ENCODE data around the gene AQP12A. TPM values are rescaled to one million over a fixed set of nuclear protein-coding genes. Genes with fewer than 3 reads are reported as not detected.
"Not testable (repeated sequence)": the region's sequence is repeated elsewhere in the genome, so short reads cannot be mapped to it uniquely, and the experiment has no call there.

The AQP12A gene
- total RNA-seq, 1 experiment from 2014 or later: not detected

DNA sequence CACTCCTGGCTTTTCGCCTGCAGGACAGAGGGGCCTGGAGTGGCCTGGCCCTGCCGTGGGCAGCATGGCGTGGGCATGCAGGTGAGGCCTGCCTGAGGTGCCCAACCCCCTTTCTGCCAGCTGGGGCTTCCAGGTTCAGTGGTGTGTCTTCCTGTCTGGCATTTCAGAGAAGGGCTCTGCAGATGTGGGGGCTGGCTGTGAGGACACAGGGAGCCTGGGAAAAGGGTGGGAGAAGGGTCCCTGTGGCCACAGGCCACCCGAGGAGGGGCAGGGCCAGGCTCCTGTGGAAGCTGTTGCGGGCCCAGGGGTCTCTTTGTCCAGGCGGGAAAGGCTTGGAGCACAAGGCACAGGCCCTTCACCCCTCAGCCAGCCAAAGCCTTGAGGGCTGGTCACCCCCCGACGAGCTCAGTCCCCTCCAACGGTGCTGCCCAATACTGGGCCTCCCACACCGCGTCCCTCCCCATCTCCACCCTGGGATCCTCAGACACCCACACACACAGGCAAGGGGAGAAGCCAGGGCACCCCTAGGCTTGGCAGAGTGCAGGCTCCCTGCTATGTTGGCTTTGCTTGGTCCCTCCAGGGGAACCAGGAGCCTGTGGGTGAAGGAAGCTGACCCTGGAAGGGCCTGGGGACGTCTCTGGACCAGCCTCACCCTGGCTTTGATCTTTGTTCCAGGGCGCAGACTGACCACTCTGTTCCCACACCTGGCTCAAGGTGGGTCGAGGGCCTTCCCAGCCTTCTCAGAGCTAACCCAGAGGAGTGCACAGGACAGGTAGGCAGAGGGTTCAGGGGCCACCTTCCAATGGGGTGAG lies 3.7 kb upstream of the AQP12A start:
- no peak for DNase-seq (ENCODE audit: low spot score)

DNA sequence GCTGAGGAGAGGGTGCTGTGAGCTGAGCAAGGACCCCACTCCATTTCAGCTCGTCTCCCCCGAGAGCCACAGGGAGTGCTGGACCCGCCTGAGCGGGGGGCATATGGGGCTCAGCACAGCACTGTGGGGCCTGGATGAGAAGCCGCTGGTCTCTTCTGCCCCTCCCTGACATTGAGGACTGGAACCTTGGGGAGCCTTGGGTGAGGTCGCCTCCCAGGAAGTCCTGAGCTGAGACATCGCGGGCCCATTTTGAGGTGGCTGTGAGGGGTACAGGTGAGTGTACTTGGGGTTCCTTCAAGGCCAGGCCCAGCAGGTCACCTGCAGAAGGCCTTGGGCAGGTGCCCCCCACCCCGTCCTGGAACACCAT lies 3.1 kb upstream of the AQP12A start:
- DNase-seq (ENCODE audit: low spot score): no peak

DNA sequence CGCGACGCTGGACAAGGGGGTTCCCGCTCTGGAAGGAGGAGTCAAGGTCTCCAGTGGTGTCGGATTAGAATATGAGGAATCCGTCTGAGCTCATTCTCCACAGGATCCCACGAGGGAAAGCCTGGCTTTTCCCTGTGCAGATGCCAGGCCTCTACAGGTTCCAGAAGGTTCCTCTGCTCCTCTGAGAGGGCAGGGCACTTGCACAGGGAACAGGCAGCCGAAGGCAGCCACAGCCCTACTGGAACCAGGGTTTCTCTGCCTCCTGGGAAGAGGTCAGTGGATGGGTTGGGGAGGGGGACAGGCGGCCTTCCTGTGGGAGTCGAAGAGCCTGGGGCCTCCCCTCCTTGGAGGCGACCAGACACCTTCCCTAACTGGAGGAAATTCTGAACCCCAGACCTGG lies 1.7 kb upstream of the AQP12A start:
- DNase-seq (ENCODE audit: low spot score): no peak

DNA sequence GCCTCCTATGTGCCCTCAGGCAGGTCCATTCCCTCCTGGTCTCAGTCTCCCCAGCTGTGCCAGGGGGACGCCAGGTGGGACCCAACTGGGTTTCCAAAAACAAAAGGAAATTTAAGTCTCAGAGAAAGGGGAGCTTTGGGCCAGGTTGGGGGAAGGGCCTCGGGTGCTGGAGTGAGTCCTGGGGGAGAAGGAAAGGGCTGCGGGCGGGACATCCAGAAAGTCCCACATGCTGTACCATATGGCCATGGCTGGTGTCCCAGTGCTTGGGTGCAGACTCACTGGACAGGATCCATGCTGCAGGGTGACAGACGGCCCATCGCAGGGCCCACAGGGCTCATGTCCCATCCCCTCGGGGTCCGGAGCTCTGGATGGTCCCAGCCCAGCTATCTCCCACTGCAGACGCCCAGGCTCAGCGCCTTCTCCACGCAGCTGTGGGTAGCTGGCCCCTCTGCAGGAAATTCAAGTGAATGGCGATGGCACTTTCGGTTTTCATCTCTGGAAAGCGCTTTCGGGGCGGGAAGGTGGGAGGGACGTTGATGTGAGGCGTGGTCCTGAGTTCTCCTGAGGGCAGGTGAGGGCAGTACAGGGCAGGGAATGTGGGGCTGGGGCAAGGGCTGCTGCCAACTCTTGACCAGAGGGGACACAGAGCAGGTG lies 1.1 kb upstream of the AQP12A start:
- not testable (repeated sequence) for DNase-seq (ENCODE audit: low spot score)

DNA sequence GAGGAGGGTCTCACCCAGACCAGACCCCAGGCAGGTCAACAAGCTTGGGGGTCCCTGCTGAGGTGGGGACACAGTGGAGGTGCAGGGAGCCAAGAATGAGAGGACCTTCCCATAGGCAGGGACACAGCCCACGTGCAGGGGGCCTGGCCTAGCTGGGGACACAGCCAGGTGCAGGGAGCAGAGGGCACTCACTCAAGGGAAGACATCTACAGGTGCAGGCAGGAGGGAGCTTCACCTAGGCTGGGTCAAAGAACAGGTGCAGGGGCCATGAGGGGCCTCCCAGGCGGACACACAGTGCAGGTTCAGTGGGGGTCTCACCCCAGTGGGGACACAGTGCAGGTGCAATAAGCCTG lies 615 bp upstream of the AQP12A start:
- not testable (repeated sequence) for DNase-seq (ENCODE audit: low spot score)

DNA sequence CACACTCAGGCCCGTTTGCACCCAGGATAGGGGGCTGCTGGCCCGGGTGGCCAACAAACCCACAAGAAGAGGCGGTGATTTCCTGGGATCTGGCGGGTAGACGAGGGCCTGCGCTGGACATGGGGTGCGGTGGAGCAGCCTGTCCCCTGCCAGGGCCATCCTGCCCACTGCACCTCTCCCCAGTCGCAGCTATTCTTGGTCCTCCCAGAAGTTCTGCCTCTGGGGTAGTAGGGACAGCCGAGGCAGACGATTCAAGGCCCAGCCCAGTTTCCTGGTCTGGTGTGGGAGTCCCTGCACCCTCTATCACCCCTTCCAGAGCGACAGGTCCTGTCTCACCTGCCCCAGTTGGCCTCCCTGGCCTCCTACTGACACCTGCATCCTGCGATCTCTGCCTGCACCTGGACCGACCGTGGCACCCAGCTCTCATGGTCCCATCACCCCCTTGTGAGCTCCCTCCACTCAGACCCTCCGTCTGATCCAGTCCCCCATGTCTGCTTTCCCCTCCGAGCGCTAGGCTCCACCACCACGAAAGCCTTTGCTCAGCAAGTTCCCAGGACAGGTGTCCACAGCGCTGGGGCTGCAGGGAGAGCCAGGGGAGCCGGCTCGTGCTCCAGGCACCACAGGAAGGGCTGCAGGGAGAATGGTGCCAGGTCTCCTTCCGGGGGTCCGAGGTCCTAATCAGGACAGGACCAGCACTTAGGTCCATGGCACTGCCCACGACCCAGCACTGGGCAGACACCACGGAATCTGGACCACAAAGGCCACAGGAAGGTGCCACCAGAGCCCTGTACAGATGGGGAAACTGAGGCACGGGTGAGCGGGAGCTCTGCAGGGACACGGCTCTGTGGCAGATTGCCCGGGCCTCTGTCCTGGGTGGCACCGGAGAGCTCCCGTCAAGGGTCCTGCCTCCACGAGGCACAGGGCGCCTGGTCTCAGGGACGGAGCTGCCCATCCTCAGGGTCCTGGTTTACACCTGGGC lies 1.2 kb downstream of the AQP12A start:
- DNase-seq (ENCODE audit: low spot score): not testable (repeated sequence)

DNA sequence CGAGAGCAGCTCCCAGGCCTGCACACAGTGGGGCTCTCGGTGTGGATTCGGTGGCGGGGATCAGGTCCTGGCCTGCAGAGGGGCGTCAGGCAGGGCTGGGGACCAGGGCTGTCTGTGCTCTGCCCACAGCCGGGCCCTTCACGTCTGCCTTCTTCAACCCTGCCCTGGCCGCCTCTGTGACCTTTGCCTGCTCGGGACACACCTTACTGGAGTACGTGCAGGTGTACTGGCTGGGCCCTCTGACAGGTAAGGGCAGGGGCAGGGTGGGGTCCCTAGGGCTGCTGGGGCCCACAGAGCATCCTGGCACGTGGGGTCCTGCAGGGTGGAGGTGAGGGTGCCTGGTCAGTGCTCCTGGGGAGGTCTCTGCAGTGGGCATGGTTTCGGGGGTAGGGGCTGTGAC lies 2.6 kb downstream of the AQP12A start:
- not testable (repeated sequence) for DNase-seq (ENCODE audit: low spot score)

DNA sequence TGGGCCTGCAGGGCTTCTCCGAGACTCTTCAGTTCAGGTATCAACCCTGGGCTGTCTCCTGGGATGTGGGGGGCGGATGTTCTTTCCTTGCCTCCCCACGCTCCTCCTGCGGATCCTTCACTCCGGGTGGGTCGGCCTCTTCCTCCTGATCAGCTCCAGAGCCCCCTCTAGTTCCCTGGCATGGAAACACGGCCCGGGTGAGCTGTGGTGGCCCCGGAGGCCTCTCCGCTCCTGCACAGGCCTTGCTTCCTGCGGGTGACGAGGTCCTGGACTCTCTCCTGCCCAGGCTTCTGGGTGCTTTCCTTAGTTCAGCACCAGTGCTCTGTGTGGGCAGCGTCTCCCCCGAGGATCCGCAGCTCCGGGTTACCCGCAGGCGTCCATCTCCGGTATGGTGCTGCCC lies 3.9 kb downstream of the AQP12A start:
- DNase-seq (ENCODE audit: low spot score): not testable (repeated sequence)

DNA sequence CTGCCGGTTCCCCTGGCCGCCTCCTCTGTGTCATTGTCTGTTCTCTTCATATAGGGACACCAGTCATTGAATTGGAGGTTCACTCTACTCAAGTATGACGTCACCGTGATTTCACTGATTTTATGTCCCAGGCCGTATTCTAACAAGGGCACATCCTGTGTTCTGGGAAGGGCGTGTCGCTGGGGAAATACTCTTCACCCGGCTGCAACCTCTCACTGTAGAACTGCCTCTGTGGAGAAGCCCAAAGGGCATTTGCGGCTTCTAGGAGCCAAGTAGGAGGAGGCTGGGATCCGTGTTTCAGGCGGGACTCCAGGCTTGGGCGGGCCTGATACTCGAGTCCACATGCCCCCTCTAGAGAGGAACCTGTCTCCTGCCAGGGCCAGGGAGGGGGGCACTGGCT lies 4.8 kb downstream of the AQP12A start:
- DNase-seq (ENCODE audit: low spot score): not testable (repeated sequence)

DNA sequence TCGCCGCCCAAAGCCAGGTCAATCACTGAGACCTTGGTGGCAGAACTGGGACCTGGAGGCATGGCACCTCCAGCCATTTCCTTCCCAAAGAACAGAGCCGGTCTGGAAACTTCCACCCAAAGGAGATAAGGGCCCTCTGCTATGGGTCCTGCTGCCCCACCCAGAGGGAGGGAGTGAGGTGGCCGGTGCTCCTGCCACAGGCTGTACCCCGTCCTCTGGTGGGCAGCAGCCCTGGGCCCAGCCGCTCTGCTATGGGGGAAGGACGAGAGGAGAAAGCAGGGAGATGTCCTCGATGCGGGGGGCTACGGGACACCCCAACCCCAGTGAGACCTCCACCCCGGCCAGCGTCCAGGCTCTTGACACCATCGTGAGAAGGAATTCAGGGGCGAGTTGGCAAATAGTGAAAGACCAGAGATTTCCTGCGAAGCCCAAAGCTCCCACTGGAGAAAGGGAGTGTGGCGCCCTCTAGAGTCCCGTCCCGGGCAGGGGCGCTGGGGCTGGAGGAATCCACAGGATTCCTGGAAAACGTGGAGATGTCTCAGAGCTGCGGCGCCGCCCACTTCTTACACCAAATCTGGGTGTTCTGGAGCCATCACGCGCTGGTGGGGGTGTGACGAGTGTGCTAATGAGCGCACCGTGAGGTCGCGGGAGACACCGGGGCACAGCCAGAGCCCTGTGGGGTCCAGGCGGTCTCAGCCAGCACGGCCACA lies 7.3 kb downstream of the AQP12A start:
- not testable (repeated sequence) for DNase-seq (ENCODE audit: low spot score)

DNA sequence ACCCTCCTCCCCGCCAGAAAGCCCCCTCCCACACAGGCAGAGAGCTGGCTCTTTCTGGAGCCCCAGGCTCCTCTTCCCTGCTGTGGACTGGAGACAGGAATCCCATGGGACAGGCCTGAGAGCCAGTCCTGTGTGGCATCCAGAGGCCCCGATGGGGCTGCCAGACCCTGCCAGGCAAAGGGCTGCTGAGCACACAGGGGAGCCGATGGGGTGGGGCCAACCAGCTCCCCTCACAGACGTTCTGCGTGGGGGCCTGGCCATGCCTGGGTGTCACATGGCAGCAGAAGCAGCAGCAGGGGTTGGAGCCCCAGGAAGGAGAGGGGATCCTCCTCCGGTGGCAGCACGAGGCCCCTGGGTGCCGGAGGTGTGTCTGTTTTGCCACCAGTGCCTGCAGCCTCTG lies 8.2 kb downstream of the AQP12A start:
- not testable (repeated sequence) for DNase-seq (ENCODE audit: low spot score)

DNA sequence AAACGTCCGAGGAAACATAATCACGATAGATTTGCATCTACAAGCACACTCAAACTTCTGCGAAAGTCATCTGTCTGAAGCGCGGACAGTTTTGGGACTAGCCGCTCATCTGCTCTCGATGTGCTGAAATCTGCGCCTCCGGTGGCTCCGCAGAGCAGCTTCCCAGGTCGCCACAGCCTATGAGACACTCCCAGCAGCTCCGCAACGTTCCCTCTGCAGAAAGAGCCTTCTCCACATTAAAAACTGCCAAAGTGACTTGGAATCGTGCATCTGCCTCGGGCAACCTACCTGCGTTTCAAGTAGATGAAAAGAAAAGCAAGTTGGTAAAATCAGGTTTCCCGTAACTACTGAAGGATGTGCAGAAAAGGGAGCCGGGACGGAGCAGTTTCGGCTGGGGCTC lies 8.9 kb downstream of the AQP12A start:
- not testable (repeated sequence) for DNase-seq (ENCODE audit: low spot score)

DNA sequence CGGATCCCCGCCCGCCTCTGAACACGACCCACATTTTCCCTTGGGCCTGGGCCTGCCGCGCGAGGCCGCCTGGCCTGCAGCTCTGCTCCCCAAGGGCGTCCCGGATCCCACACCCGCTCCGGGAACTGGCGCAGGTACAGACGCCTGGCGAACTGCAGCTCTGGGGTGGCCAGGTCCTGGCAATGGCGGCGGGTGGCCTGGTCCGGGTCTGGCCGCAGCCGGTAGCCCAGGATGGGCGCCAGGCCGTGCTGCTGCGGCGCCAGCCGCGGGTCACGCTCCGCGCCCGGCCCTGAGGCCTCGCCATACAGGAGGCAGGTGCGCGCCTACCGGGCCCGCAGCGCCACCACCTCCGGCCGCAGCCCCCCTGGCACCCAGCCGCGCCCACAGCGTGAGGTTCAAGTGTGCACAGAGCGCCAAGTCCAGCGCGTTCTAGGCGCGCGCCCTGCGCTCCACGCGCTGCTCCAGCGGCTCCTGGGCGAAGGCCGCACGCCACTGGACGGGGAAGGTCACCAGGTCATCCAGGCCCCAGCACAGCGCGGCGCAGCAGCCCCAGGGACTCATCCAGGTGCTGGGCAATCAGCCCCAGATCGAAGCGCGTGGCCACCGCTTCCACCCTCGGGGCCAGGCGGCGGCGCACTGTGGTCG lies 9.5 kb downstream of the AQP12A start:
- no peak for DNase-seq (ENCODE audit: low spot score)

DNA sequence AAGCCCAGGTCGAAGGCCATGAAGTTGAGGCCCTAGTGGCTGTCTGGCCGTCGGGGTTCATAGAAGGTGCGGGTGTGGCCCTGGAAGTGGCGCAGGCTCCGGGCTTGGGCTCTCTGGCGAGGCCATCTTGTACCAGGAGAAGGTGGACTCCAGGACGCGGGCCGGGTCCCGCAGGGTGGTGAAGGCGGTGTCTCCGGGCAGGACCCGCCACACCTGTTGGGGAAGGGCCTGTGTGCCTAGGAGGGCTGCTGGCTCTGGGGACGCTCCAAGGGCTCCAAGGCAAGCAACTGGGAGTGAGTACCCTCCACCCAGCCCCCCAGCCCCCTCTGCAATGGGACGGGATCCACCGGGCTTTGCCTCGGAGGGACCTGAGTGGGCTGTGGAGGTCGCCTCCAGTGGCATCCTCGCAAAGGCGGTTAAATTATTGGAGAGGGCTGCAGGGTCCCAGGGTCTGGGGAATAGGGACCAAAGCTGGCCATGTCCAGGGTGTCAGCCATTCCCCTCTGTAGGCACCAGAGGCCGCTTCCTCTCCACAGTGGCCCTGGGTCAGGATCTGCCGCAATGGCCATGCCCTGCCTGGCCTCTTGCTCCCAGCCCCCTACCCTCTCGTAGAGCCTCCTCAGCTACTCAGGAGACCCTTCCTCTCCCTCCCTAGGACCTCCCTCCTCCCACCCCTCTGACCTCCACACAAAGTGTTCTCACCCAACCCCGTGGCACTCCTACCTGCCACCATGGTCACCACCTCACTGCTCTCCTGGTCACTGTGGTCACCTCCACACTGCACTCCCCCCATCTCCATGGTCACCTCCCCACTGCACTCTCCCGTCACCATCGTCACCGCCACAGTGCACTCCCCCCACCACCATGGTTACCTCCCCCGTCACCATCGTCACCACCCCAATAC lies 10.3 kb downstream of the AQP12A start:
- no peak for DNase-seq (ENCODE audit: low spot score)

DNA sequence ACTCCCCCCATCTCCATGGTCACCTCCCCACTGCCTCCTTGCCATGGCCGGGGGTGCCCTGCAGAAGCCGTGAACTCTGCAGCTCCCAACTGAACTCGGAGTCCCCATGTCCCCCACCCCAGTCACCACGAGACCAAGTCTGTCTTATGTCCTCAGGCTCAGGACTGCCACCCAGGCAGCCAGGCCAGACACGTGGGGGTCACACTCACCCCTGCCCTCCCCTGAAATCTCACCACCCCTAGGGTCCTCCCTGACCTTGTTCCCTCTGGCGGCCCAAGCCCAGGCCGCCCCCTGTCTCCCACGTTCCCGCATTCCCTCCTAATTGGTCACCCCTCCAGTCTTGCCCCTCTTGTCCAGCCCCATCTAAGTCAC lies 11.0 kb downstream of the AQP12A start:
- DNase-seq (ENCODE audit: low spot score): no peak

DNA sequence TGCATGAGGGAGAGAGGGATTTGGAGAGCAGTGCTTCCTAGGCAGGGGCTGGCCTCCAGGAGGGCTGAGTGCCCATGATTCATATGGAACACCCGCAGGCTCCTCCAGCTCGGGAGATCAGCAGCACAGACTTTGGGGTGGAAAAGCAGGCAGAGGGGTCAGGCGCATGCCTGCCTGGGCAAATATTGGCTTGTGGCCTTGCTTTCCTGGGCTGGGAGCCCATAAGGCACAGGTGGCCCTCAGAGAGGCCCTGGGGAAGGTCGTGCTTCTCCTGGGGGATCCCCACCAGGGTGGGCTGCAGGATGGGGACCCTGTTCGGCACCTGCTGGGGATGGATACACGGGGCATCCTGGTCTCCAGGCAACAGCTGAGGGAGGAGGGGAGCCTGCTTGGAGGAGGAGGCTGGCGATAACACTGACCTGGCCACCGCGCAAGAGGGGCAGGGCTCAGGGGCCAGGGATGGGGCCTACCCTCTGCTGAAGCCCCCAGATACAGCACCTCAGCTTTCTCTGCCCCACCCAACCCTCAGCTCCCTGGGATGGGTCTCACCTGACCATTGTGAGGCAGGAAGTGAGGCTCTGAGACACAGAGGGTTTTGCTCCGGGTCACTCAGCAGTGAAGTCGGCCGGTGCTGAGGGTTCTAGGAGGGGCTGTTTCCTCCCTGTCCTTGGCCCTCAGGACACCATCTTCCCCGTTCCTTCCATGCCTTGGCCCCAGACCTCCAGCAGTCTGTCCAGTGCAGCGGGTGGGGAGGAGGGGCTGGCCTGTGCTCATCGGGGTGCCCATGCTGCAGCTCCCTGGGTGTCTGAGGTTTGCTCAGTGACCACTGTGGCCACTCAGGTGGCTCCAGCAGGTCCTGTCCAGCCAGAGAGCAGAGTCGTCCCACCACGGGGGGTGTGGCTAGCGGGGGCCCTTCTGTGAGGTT lies 12.0 kb downstream of the AQP12A start:
- no peak for DNase-seq (ENCODE audit: low spot score)

DNA sequence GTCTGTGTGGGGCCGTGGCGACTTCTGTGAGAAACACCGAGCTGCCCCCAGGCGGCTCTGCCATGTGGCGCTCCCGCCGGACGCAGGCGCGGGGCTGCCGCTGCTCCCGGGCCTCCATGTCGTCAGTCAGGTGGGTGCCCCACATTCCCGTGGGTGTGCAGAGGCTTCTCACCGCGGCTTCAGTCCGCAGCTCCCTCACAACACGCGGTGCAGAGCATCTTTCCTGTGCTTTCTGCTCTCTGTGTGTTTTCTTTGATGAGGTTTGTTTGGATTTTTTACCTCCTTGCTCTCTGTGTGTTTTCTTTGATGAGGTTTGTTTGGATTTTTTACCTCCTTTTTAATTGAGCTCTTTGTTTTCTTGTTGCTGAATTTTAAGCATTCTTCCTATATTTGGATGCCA lies 13.0 kb downstream of the AQP12A start:
- DNase-seq (ENCODE audit: low spot score): no peak

DNA sequence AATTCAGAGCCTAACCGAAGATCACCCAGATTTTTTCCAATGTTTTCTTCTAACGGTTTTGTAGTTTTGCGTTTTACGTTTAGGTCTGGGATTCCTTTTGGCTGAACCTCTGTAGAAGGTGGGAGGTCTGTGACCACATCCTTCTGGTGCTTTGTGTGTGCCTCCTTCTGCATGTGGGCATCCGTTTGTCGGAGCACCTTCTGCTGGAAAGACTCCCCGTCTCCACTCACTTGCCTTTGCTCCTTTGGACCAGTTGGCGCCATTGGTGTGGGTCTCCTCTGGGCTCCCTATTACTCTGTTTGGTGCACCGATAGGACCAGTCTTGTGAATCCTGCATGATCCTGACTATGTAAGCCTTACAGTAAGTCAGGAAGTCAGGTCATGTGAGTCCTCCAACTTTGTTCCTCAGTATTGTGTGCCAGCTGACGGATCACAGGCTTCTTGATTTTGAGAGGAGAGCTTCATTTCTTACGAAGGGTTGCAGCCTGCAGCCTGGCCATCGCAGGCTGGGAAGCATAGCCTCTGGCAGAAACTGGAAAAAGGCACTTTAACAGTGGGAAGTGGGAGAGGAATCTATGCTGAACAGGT lies 13.6 kb downstream of the AQP12A start:
- DNase-seq (ENCODE audit: low spot score): no peak
